HG03025 (cell line): Measurements from ENCODE around the gene STK4.

ENCODE experiments used
- ATAC-seq: cut with Tn5 transposase; IDR thresholded peaks from one replicate; pipeline ENCODE4 v1.9.1; 2021; ENCODE audit warnings: mild to moderate bottlenecking, moderate library complexity; ENCODE audit not compliant: unreplicated experiment, low FRiP score

Gene STK4

GRCh38 chr20:45080867-45081624 lies 114.7 kb downstream of the STK4 start:
- ATAC-seq: no peak

DNA sequence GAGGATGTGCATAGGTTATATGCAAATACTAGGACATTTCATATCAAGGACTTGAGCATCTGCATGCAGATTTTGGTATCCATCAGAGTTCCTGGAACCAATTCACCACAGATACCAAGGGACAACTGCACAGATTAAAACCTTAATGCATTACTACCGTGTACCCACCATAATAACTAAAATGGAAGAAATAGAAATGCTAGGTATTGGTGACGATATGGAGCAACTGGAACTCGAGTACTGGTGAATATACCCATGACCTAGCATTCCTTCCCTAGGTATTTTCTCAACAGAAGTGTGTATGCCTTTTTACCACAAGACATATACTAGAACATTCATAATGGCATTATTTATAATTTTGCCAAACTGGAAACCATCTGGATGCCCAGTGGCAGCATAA lies 116.2 kb downstream of the STK4 start:
- ATAC-seq: no peak

GRCh38 chr20:45083127-45083526 lies 116.8 kb downstream of the STK4 start:
- no peak for ATAC-seq

DNA sequence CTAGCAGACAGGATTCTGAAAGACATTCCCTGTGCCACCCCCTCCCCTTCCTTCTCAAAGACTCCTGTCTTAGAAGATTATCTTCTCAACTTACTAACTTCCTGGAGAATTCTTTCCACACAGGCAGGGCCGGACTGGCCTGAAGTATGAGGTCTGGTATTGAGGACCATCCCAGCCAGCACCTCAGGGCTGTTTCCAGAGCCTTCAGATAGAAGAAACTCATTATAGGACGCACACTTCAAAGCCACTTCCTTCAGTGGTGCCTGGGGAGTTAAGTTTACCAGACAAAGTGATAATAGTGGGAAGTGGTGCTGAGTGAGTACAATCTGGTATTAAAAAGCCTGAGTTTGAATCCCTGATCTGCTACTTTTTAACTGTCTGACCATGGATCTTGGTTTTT lies 119.0 kb downstream of the STK4 start:
- no peak for ATAC-seq

- no peak for ATAC-seq
Observed at GRCh38 chr20:45085867-45086266, 119.6 kb downstream of the STK4 start.

DNA sequence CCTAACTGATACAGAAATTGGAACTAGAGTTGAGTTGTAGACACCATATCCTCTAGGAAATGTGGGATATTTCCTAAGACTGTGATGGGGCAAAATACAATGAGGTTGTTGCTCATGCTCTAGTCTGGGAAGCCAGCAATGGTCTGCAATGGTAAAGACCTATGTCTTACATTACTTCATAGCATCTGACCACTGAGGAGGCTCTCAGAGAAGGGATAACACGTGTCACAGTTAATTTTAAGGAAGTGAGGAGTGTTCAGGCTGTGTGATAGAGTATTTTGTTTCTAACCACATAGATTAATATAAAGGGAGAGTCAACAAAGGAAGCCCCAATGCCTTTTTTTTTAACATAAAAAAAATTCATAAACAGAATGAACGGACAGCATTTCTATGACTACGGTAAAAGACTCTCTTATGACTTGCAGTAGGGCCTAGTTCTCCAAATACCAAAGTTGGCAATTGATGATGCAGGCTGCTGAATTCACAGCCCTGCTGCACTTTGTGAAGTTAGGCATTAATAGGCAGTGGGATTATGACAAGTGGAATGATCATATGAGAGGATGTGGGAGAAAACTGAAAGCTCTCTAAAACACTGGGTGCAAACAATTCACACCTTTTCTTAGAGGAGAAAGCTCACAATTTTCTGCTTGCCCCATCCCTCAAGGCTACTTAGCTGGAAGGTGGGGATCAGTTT lies 120.9 kb downstream of the STK4 start:
- ATAC-seq: no peak

DNA sequence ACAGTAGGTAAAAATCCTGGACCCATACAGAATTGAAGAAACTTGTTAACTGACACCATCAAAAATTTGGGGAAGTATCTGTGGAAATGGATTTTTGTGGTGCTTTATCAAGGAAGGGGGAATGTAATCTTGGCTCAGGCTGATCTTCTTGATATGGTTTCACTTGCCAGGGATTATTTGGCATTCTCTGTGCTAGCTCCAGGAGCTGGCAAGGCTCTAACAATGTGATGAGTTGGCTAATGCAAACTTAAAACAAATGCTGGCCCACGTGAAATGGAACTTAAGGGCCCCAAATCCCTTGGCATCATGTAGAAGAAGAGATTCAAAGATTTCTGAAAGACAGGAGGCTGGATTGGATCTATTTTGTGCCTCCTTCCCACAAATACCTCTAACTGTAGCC lies 121.5 kb downstream of the STK4 start:
- no peak for ATAC-seq

DNA sequence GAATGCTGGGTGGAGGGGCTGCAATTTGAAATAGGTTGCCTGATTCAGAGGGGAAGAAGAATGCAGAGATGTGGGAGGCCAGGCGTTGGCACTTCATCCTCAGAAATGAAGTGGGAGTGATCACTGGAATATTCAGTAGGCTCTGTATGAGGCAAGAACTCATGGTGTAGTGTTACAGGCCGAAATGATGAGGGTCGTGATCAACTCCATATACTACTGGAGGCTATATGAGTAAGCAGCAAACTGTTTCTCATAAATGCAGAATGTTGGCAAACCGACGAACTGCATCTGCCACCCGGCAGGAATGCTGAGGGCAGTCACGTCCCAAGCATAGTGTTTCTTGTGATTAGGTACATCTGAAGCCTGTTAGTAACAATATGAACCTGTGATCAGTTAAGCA lies 121.9 kb downstream of the STK4 start:
- ATAC-seq: no peak

DNA sequence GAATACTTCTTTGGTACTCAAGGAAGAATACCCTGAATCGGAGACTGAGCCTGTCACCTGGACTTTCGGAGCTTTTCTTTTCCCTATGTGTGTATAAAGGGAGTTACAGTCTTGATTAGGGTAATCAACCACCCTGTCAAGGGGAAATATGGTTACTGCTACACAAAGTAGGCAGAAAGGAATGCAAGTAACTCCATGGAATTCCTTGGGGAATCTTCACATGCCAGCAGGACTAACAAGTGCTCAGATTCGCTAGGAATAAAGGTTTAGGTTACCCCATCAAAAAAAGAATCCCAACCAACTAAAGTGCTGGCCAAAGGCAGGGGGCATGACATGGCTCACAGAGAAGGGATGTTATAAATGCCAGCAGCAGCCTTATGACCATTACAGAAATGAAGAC lies 124.2 kb downstream of the STK4 start:
- no peak for ATAC-seq

- no peak for ATAC-seq
Observed at GRCh38 chr20:45091366-45091765, 125.1 kb downstream of the STK4 start.

DNA sequence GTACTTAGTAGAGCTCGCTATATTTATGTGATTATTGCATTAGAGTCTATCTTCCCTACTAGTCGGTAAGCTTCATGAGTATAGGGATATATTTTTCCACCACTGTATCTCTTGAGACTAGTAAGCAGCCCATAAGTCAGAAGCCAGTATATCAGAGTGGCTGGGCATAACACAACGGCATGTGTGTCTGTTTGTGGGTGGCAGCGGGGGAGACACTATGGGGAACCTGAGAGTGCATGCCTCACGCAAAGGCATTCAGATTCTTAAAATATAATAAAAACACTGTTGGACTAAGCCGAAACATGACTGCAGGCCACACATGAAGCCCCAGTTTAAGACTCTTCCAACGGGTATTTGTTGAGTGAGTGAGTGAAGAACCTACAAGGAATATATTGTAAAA lies 126.6 kb downstream of the STK4 start:
- no peak for ATAC-seq

- no peak for ATAC-seq
Observed at GRCh38 chr20:45094201-45094600, 127.9 kb downstream of the STK4 start.

DNA sequence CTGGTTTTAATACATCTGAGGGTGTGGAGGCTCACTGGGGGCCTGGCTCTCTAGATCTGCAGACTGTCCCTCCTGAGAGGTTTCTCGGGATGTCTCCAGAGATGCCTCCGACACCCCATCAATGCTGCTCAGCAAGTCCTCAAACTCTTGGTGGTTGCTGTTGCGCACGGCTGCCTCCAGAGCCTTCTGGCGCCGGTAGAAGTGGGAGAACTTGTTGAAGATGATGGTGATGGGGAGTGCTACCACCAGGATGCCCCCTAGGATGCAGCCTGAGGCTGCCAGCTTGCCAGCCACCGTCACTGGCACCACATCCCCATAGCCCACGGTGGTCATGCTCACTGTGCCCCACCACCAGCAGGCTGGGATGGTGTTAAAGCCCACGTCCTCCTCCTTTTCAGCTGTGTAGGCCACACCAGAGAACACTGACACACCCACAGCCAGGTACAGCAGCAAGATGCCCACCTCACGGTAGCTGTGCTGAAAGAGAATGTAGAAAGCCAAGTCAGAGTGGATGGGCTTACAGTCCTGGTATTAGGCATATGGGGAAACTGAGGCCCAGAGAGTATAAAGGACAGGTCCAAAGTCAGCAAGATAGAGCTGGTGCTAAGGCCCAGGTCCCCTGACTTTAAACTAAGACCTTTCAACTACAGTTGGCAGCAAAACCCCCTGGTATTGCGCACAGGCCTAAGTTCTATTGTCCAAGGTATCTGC lies 128.7 kb downstream of the STK4 start:
- no peak for ATAC-seq

GRCh38 chr20:45095805-45096238 lies 129.5 kb downstream of the STK4 start:
- no peak for ATAC-seq

DNA sequence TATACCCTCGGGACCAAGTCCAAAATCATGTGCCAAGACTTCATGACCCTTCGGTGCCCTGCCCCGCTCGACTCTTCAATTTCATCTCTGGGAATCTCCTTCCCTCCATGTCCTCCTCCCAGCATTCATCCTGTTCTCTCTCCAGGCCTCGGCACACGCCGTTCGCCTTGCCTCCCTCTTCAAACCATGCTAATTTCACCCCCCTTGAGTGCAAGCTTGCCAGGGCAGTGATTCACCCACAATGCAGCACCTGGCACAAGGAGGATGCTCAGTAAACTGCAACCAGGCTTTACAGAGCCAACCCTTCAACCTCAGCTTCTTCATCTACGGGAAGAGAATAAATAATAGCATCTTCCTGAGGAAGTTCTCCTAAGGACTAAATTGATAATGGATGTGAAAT lies 130.5 kb downstream of the STK4 start:
- ATAC-seq: no peak

DNA sequence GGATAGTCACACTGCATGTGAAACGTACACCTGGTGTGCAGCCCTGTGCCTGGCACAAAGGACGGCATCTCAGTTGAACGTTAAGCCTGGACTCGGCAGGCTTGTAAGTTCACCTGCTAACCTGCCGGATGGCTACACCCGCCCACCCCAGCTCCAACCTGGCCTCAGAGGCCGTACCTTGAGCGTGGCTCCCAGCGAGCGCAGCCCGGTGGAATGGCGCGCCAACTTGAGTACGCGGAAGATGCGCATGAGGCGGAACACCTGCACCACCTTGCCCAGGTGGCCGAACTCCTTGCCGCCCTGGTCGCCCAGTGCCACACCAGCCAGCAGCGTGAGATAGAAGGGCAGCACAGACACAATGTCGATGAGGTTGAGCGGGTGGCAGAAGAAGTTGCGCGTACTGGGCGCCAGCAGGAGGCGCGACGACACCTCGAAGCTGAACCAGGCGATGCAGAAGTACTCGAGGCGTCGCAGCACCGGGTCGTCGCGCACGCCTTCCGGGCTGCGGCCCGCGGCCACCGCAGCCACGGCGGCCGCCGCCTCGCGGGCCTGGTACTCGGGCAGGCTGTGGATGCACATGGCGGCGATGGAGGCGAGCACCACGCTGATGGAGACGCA lies 131.3 kb downstream of the STK4 start:
- no peak for ATAC-seq

DNA sequence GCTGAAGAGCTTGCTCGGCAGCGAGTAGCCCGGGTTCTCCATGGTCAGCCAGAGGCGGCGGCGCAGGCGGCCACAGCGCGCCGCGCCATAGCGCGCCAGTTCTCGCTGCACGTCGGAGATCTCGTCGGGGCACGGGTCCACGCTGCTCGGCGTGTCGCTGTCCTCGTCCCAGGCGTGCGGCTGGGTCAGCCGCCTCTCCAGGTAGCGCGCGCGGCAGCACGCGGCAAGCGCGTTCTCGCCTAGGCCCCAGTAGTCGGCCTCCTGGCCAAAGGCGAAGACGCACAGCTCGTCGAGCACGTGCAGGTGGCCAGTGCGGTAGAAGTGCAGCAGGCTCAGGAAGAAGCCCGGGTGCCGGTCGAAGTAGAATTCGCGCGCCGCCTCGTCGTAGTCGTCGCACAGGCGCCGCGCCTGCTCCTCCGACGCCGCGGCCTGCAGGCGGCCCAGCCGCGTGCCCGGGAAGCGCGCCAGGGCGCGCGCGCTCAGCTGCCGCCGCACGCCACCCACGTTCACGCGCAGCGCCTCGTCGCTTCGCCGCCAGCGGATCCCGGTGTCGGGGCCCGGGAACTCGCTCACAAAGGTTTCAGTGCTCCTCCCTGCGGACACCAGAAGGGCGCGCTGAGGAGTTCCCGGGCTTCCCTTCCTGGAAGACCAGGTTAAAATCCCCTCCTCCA lies 131.9 kb downstream of the STK4 start:
- no peak for ATAC-seq

DNA sequence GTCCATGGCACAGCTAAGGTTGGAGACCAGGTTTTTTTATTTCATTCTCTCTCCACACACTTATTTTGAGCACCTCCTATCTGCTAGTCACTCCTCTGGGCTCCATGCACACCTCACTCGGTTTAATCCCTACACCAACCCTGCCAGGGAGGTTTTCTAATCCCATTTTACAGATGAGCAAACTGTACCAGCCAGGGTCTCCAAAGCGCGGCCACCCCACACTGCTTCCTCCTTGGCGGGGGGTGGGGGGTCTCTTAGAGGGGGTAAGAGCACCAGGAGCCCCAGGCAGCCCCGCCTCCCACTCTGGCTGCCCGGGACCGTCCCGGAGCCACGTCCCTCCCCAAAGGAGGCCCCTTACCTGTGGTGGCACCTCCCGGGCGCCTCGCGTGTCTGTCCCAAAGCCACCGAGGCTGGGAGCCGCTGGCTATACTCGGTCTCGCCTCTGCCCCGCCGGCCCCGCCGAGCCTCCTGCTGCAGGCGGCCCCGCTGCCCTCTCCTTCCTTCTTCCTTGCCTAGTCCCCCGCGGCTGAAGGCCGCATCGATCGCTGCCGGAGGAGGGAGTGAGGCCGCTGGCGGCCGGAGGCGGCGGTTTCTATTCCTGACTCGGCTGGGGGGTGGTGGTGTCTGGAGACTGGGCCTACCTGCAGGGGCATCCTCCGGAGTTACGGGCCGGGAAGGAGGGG lies 134.4 kb downstream of the STK4 start, which contains the start of gene KCNS1:
TSS of gene KCNS1 (minus strand) at position 565 of the 683 bp plus-strand sequence. CDS start 1,891 bp downstream, outside the sequence.
- no peak for ATAC-seq

GRCh38 chr20:45101333-45101850 lies 135.1 kb downstream of the STK4 start:
- ATAC-seq: no peak

DNA sequence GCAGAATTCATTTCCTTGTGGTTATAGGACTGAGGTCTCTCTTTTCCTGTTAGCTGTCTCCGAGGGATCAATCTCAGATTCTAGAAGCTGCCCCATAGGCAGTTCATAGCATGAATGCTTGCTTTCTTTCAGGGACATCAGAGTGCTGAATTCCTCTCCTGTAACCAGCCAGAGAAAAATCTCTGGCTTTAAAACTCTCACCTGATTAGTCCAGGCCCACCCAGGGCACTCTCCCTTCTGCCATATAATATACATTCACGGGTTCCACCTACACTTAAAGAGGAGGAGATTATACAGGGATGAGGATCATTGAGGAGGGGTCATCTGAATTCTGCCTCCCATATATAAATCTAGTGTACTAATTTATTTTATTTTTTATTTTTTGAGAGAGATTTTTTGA lies 136.8 kb downstream of the STK4 start:
- no peak for ATAC-seq
